Panc1 (cell line): ENCODE measurements around the gene ZMYM2. TPM values are rescaled to one million over a fixed set of nuclear protein-coding genes. Genes with fewer than 3 reads are reported as not detected.

ENCODE experiments used
- ATAC-seq: fragments of 200-7000 bp; cut with Tn5 transposase; 2 replicates; pipeline ENCODE4 v1.9.1; 2020; ENCODE audit warnings: mild to moderate bottlenecking, moderate library complexity
- BruUV-seq: library from RNA; stranded (reverse); fragments of 400-500 nt; replicated peaks from 2 replicates; lab custom pipeline; 2021; lab: Mats Ljungman, UMichigan
- CTCF ChIA-PET: fragments of 300-600 bp; sonication (Branson Sonifier 250); formaldehyde crosslinking; loops from one replicate; lab custom pipeline; 2022; ENCODE audit warnings: antibody characterized with exemption; lab: Charles Lee
- POLR2A ChIA-PET: fragments of 300-600 bp; sonication (Branson Sonifier 250); formaldehyde crosslinking; loops from one replicate; lab custom pipeline; 2022; ENCODE audit warnings: antibody characterized with exemption; lab: Charles Lee
- DNase-seq: peaks from one replicate; pipeline ENCODE4 v3.0.0-alpha.2; 2010; ENCODE audit warnings: low read depth, low spot score
- H3K27ac ChIP-seq: 2 replicates; pipeline ENCODE4 v1.5.1; 2011; ENCODE audit warnings: mild to moderate bottlenecking, low read length, inconsistent platforms
- H3K27me3 ChIP-seq: fragments of 200-500 bp; sonication (Bioruptor generic); 2 replicates; pipeline ENCODE4 v1.6.0; 2014; ENCODE audit warnings: low read length, inconsistent platforms; ENCODE audit not compliant: control insufficient read depth, insufficient read depth
- H3K36me3 ChIP-seq: fragments of 200-500 bp; sonication (Bioruptor generic); 2 replicates; pipeline ENCODE4 v1.5.1; 2014; ENCODE audit warnings: inconsistent platforms, mild to moderate bottlenecking, low read length, moderate library complexity; ENCODE audit not compliant: control insufficient read depth, insufficient read depth
- H3K4me1 ChIP-seq: 2 replicates; pipeline ENCODE4 v1.5.1; 2011; ENCODE audit warnings: inconsistent platforms, mild to moderate bottlenecking, low read length, moderate library complexity; ENCODE audit not compliant: control insufficient read depth, insufficient read depth
- H3K4me3 ChIP-seq, 2 experiments: 2 replicates each; pipeline ENCODE4 v1.5.1; 2011 to 2012; ENCODE audit warnings: low read depth in 2 of 2, low read length in 2 of 2, mild to moderate bottlenecking in 2 of 2, inconsistent platforms in 1 of 2, moderate library complexity in 1 of 2
- H3K9me3 ChIP-seq: fragments of 200-500 bp; sonication (Bioruptor generic); 2 replicates; pipeline ENCODE4 v1.5.1; 2014; ENCODE audit warnings: low read depth, mild to moderate bottlenecking, inconsistent platforms, low read length, moderate library complexity; ENCODE audit not compliant: control insufficient read depth, insufficient read depth
- CTCF ChIP-seq: fragments of 450-650 bp; IDR thresholded peaks from 2 replicates; pipeline ENCODE4 v1.5.1; 2017; ENCODE audit warnings: mild to moderate bottlenecking
- POLR2AphosphoS5 ChIP-seq: IDR thresholded peaks from 2 replicates; pipeline ENCODE4 v1.6.1; 2012; ENCODE audit warnings: mild to moderate bottlenecking, low read depth, low read length, moderate library complexity
- REST ChIP-seq, 2 experiments: IDR thresholded peaks; 2 replicates each; pipeline ENCODE4 v1.6.1; 2011 to 2012; ENCODE audit warnings: low read depth in 2 of 2, control low read depth in 1 of 2, low read length in 1 of 2, mild to moderate bottlenecking in 1 of 2, moderate library complexity in 1 of 2; ENCODE audit not compliant: insufficient read depth in 1 of 2
- SIN3A ChIP-seq: IDR thresholded peaks from 2 replicates; pipeline ENCODE4 v1.6.1; 2012; ENCODE audit warnings: low read depth, mild to moderate bottlenecking, low read length, moderate library complexity, borderline replicate concordance; ENCODE audit not compliant: insufficient read depth
- TCF7L2 ChIP-seq: IDR thresholded peaks from 2 replicates; pipeline ENCODE4 v1.6.1; 2011; ENCODE audit warnings: mild to moderate bottlenecking, low read depth, low read length, inconsistent platforms
- in situ Hi-C: cut with HindIII; loops from 2 replicates; pipeline ENCODE4 v1.10.0; 2016; ENCODE audit warnings: low sequenced_read_pairs, low pct_unique_long_range_greater_than_20kb
- intact Hi-C: fragments of 100-400 bp; cut with micrococcal nuclease; formaldehyde crosslinking; loops from one replicate; pipeline ENCODE4 v1.10.0; 2022; ENCODE audit not compliant: unreplicated experiment
- total RNA-seq: library from RNA; stranded (reverse); gene quantifications from one replicate; pipeline ENCODE4 v1.2.1, GENCODE V29; 2021; ENCODE audit not compliant: unreplicated experiment

ZMYM2 gene
- total RNA-seq, 1 experiment from 2014 or later: 64.3 TPM

GRCh38 chr13:20053016-20053415 is 94.5 kb downstream of the ZMYM2 start:
- no peaks in the 10 kb centered on the region for H3K4me1 ChIP-seq
- no peak overlapping the region for H3K4me3 ChIP-seq
- TF ChIP-seq TCF7L2: no peak
- no peak for TF ChIP-seq CTCF
- no peak for TF ChIP-seq SIN3A
- TF ChIP-seq REST (IDR thresholded peaks at IDR 0.05; ENCODE audit: insufficient read depth in 1 of 2, low read depth in 2 of 2, low read length in 1 of 2): no peak
- TF ChIP-seq POLR2AphosphoS5: no peak
- in situ Hi-C loops (no loop called here), intact Hi-C loops (no loop called here)
- CTCF ChIA-PET: no interaction called here
- DNase-seq (no peak), ATAC-seq (no peak)
- H3K36me3 ChIP-seq: peaks cover 8% of the 10 kb centered on the region
- no TSS peak for BruUV-seq
- H3K9me3 ChIP-seq: no peaks in the 10 kb centered on the region
- POLR2A ChIA-PET: no interaction called here
- H3K27ac ChIP-seq: no peak overlapping the region
- no peaks in the 10 kb centered on the region for H3K27me3 ChIP-seq

DNA sequence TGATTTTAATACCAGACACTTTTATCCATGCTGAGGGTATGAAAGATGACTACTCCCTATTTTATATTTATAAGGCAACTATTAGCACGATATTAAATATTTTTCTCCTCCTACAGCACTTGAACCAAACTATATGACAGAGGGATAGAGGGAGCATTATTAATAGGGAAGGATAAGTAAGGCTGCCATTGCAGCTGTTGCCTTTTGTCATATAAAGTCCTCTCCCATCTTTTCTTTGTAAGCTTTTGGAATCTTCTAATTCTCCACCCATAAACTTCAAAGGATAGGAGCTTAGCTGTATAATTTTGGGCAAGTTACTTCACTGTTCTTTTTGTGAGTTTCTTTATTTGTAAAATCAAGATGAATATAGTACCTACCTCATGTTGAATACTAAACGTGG is 95.4 kb downstream of the ZMYM2 start:
- intact Hi-C loops: no loop called here
- POLR2A ChIA-PET: no interaction called here
- no peak for TF ChIP-seq REST (IDR thresholded peaks at IDR 0.05; ENCODE audit: insufficient read depth in 1 of 2, low read depth in 2 of 2, low read length in 1 of 2)
- TF ChIP-seq CTCF: no peak
- TF ChIP-seq TCF7L2: no peak
- TF ChIP-seq SIN3A: no peak
- no peak for TF ChIP-seq POLR2AphosphoS5
- BruUV-seq: no TSS peak
- no peak overlapping the region for H3K27ac ChIP-seq
- no peaks in the 10 kb centered on the region for H3K27me3 ChIP-seq
- no peaks in the 10 kb centered on the region for H3K4me1 ChIP-seq
- no peak overlapping the region for H3K4me3 ChIP-seq
- ATAC-seq: no peak
- in situ Hi-C loops: no loop called here
- DNase-seq: no peak
- no peaks in the 10 kb centered on the region for H3K9me3 ChIP-seq
- CTCF ChIA-PET: no interaction called here
- peaks cover 10% of the 10 kb centered on the region for H3K36me3 ChIP-seq
